NCI-H524 treated with DMSO at 0.1 percent for 48 hours (cell line): Measurements from ENCODE around the gene TWIST1.

Experiments
- DNase-seq: peaks from one replicate; lab custom pipeline; 2025; lab: John Stamatoyannopoulos, UW

The TWIST1 gene

DNA sequence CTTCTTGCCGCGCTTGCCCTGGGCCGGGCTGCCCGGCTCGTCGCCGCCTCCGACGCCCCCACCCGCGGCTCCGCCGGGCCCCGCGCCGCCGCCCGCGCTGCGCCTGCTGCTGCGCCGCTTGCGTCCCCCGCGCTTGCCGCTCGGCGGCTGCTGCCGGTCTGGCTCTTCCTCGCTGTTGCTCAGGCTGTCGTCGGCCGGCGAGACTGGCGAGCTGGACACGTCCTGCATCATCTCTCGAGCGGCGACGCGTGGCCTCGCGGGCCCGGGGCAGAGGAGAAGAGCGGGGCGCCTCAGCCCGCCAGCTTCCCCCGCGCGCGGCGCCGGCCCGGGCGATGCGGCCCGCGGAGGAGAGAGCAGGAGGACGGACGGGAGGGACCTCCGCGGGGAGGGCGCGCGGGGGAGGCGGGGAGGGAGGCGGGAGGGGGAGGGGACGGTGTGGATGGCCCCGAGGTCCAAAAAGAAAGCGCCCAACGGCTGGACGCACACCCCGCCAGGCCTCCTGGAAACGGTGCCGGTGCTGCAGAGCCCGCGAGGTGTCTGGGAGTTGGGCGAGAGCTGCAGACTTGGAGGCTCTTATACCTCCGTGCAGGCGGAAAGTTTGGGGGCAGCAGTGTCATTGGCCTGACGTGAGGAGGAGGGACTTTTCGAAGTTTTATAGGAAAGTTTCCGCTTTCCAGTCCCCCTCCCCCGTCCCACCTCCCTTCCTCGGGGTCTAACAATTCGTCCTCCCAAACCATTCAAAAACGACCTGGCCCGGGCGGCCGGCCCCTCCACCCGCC, at the start of gene TWIST1:
TSS of gene TWIST1 (minus strand) at position 546 of the 779 bp plus-strand sequence. CDS start at position 231, 315 bp downstream.
- no peak for DNase-seq

DNA sequence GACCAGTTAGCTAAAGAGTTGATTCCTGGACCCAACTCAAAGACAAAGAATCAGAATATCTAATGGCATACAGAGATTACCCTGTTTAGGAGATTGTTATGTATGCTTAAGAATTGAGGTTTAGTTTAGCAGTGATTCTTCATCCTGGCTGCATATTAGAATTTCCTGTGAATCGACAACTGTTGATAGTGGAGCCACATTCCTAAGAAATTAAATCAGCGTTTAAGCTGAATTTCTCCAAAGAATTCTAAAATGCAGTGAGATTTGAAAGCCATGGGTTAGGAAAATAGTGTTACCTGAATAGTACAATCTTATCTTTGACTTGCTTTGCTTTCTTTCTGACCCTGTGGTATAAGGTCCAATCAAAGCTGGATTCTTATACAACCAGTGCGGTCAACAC, 44.2 kb upstream of the TWIST1 start:
- DNase-seq, result no peak

DNA sequence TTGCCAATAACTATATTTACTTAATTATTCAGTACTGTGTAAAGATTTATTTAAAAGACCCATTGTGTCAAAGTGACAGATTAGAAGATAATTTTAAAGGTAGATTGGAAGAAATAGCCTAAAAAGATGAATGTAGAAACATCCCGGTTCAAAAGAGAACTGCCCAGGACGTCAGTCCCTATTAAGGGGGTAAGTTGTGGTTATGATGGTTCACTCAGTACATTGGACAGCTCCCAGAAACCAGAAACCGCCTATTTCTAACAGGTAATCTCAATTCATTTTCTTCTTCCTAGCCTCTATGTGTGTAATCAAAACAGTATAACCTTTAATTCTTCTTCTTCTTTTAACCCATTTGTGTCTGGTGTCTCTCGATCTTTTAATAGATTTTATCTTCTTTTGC, 29.3 kb upstream of the TWIST1 start:
- no peak for DNase-seq

DNA sequence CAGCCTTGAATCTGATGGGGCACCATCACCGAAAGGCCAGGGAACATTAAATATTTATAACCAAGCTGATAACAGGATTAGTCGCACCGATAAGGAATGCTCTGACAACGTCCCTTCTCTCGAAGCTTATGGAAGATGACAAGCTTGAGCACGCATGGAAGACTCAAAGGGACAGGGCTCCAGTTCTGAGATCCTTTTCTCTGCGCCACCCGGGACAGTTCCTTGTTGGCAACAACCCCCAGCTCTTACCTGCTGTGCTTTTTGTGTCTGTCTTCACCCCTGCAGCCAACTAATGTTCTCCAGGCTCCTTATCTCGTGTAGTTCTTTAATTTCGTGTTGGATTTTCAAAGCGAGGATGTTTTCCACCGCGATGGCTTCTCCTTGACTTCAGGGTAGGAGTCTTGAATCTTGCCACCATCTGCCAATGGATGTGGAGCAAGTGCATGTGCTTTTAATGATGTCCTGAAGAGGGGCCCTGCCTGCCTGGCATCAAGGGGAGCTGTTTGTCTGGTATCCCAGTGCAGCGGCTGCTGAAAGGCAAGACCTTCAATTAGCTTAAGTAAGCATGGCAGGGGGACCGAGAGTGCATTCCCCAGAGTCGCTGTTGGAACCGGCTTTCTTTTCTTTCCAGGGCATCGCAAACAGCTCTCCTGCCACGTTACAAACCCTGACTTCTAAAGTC, 28.1 kb upstream of the TWIST1 start:
- DNase-seq, result no peak

DNA sequence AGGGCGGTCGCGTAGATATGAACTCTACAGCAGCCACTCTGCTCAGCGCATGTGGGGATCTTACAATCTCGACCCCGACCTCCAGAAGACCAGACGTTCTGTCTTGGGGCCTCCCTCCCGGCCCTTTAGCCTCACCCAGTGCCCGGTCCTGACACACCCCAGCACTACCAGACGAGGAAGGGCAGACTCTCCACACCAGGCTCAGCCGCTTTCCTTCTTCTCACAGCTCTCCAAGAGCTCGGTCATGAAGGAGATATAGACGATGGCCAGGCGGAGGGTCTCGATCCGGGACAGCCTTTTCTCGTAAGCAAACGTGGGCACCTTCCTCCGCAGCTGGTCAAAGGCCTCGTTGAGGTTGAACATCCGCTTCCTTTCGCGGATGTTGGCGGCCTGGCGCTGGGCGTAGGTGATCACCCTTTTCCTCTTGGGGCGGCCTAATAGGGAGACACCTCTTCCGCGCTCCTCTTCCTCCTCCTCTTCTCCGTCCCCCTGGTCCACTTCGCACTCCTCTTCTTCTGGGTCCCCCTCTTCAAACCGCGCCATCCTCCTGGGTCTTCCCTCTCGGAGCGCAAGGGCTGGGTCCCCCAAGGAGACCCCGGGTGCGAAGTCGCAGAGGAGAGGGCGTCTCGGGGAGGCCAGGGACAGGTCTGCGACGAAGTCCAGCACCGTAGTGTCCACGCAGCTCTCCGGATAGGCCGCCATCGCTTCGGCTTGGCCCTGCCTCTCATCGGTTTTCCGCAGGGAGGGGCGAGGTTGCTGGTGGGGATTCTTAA, 27.4 kb upstream of the TWIST1 start, which contains the start of gene FERD3L:
TSS of gene FERD3L (minus strand) at position 761 of the 773 bp plus-strand sequence. CDS start at position 702, 59 bp downstream.
- DNase-seq, result no peak

DNA sequence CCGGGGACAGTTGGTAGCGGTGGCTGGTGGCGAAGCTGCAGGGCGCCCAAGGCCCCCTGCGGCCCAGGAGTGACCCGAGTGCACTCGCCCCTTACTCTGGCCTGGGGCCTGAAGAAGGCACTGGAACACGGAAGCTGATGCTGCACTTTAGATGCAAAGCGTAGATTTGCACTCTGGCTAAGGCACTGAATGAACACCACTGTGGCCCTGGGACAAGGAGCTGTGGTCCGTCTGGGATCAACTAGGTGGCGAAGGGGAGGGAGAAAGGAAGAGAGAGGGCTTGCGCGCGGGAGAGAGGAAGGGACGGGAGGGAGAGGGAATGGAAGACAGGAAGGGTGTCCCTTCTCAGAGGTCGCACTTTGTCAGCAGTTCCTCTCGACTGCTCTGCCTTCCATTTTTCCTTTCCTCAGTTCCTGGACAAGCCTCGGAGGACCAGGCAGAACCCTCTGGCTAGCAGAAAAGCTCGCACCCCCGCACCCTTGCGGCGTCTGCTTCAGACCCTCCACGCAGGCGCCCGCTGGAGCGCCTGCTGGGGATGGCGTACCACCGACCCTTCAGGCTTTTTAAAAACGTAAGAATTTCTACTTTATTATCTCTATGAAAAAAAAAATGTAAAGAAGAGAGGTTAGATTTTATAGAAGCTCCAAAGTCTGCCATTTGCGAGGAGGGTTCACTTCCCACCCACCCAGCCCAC, 26.6 kb upstream of the TWIST1 start:
- no peak for DNase-seq

DNA sequence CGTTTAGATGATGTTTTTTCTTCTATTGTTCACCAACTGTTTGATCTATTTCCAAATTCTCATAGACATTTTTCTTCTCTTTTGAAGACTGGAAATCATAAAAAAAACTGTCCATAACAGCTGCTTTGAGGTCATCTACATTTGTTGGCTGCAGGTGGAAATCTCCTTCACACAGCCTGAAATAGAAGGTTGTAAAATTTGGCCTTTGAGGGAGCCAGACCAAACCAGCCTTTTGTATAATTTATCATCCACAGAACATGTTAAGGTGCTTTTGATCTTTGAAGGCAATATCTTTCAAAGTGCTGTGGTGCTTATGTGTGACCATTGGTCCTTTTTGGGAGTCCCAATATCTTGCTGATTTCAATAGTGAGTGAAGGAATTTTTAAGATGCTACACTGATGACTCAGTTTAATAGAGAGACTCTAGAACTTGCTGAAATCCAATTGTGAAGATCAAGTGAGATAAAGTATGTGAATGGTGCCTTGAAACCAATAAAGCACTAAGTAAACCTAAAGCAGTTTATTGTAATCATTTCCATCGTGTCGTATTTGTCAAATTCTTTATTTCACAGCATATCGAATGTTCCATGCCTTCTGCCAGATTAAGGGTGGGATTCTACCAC, 22.4 kb upstream of the TWIST1 start:
- no peak for DNase-seq

DNA sequence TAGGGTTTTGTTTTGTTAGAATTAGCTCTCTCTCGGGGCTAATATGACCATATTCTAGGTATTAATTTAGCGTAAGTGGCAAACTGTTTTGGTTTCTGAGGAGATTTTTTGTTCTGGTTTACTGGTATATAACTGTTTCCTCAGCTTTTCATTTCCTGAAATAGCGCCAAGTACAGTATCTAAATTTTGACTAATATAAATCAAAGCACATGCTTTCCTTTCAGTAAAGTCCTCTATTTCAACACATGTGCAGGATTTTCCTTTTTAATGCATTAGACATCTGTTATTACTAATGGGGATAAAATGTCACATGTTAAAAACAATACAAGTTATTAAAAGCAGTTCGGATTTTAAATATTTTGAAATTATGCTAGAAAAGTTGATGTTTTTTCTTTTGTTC, 16.4 kb upstream of the TWIST1 start:
- no peak for DNase-seq

DNA sequence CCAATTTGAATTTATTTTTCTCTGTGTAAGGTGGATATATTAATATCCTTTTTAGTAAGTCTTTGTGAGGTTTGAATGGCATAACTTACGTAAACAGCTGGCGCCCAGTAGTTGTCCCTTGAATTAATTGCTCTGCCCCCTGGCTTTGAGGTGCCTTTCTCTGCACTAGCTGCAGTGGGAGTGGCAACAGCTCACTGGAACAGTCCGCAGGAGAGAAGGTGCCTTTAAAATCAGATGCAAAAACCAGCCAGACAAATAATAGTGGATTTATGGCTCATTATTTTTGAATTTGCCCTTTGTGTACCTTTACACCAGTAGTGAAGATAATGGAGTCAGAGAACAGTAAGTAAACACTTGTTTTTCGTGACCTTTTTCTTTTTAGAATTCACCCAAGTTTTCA, 16.0 kb upstream of the TWIST1 start:
- no peak for DNase-seq

DNA sequence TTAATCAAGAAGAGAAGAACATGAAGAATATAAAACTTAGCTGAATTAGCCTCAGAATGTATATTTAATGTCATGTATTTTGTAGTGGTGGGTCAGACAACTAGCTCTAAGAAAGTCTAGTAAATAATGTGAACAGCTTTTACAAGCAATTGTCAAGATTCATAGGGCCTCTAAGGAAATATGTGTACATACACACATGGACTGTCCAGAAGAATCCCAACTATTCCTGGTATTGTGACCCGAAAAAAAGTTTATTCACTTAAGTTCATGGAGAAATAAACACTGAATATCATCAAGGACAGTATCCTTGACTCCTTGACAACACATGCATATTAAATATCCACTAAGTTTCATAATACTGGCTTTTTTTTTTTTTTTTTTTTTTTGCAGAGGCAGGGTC, 11.4 kb upstream of the TWIST1 start:
- DNase-seq, result no peak

DNA sequence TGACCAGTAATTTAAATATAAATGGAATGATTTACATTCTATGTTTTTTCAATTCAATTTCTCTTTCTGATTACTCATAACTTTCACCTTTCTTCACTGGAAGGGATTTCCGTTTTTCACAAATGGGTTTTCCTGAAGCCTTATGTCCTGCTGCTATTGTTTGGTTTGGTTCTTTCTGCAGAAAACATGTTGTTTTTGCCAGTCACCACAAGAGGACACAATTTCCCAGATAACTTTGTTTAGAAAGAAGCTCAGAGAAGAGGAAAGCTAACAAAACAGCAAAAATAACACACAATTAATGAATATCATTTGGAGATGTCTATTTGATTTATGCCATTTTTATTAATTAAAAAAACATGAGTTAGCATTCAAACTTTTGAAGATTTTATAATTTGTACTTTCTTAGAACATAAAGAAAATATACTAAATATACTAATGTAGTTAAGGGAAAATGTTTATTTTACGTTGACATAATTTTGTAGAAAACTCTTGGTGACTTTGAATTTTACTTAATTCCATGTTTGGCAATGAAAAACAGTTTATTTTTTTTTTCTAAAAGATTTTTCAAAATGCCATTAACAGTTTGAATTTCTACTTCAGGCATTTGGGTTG, 4.6 kb upstream of the TWIST1 start:
- DNase-seq, result no peak

DNA sequence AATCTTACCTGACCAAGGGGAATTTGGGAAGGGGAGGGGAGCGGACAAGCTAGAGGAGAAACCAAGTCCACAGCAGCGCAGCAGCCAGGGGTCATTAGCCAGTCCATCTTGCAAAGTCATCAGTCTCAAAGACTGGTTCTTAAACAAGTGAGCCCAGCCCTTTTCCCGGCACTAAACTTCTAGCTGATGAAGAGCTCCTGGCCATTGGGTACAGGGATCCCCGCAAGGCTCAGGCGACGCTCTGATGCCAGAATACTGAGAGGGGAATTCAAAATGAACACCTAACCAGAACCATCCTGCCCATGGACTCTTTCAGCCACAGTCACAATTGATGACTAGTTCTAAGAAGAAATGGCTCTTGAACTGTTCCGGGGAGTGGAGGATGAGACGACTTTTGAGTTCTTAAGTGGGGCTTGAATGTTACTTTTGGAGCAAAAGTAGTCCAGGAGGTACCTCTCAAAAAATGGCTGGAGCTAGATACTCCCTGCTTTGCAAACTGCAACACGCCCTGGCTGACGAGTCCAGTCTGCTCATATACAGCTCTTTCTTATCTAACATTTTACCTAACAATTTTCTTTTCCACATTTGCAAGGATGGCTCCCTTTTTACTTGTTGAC, 2.5 kb upstream of the TWIST1 start:
- no peak for DNase-seq

DNA sequence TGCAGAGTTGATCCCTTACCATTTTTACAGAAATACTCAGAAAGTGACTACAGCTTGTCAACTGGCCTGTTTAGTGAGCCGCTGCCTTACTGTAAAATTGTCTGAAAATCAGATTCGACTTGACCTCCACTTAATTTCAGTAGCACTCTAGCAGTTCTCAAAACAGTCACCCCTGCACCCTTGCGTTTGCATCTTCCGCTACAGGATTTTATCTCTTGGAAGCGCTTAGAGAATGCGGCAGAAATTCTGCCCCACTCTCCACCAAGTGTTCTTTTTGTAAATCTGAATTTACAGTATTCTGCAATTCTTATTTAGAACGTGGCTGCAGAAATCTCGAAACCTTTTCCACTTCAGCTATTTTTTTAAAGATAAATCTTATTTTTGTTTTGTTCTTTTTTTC, 1.9 kb upstream of the TWIST1 start:
- DNase-seq, result no peak

DNA sequence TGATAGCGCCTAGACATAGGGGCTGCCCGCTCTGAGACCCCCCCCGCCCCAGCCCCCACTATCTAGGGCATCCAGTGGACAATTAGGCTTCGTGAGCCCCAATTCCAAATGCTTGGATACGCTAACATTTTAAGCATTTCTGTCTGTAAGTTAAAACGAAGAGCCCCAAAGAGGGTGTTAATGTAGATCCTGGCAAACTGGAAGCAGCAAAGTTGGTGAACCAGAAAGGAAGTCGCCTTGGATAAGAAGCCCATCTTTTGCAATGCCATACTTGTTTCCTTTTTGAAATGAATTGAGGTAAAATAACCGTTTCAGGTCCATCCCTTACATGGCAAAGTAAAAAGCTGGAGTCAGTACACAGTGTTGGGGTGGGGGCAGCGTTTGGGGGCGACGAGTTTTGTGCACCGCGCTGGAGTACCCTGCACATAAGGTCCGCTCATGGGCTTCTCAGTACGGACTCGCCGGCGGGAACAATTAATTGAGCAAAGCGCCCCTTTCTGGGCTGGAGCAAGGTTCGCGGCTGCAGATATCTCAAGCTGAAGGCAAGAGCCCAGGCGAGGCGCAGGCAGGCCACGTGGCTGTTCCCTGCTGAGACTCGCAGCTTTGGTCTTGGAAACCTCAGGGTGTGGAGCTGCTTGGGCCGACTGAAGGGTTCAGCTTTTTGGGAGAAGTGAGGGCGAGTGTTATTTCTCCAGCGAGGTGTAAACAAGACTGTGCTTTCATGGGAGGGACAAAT, 1.4 kb upstream of the TWIST1 start:
- no peak for DNase-seq

DNA sequence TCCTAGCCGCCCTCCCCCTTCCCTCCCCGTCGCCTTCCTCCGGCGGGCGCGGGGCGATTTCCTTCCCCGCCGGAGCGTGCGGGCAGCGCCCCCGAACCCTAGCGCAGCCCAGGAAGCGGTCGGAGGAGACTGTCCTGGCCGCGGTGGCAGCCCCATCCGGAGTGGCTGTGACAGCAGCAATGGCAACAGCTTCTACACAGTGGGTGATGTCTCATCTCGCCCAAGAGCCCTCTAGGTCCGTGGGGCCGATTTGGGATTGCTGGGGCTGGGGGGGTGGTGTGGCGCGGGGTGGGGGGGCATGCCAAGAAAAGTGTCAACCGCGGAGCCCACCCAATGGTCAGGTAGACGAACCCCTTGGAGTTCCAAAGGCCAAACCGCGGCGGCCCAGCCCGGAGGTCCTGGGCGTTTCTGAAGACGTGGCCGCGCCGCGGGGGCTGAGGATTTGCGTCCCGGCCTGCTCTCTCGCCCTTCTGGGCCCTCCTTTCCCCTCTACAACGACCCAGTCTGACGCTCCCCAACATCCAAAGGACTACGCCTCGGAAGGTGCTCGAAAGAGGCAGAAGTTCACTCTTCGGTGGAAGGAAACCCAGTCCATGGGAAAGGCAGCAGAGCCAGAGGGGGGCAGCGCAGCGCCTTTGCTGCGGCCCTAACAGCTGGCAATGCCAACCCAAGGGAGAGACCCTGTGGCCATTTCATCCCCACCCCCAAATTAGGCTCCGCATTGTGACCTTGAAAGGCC, 603 bp upstream of the TWIST1 start:
- DNase-seq, result no peak

DNA sequence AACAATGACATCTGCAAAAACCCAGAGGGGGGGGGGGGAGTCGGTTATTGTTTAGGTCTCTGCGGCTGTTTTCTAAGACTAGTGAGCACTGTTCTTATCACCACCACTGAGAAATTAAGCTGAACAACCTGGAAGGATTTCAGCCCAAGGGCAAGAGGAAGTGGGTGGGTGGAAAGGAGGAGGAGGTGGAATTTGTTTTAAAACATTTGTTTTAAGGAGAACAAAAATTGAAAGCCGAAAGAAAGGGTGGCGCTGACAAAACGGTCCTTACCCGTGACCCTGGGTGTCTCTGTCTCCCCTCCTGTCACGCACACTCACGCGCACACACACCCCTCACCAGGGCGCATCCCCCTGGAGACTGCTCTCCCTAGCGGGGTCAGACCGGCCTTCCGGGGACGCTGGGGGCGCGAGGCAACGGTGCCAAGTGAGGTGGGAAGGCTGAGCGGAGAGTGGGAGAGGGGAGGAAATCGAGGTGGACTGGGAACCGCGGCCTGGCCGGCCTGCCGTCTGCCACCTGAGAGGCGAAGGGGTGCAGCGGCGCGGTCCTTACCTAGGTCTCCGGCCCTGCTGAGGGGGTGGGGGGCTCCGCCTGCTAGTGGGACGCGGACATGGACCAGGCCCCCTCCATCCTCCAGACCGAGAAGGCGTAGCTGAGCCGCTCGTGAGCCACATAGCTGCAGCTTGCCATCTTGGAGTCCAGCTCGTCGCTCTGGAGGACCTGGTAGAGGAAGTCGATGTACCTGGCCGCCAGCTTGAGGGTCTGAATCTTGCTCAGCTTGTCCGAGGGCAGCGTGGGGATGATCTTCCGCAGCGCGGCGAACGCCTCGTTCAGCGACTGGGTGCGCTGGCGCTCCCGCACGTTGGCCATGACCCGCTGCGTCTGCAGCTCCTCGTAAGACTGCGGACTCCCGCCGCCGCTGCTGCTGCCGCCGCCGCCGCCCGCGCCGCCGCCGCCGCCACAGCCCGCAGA, 1.0 kb downstream of the TWIST1 start:
- DNase-seq, result no peak

DNA sequence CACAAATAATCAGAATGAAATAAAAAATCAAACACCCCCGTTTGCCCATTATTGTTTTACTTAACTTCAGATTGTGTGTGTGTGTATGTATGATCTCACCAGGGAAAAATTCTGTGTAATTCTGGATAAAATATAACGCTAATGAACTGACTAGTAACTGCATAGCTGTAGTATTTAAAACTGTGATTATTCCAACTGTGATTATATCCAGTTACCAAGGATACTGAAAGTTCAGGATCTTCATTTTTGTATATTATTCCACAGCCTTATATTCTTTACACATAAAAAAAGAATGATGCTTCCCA, 2.9 kb downstream of the TWIST1 start:
- no peak for DNase-seq

DNA sequence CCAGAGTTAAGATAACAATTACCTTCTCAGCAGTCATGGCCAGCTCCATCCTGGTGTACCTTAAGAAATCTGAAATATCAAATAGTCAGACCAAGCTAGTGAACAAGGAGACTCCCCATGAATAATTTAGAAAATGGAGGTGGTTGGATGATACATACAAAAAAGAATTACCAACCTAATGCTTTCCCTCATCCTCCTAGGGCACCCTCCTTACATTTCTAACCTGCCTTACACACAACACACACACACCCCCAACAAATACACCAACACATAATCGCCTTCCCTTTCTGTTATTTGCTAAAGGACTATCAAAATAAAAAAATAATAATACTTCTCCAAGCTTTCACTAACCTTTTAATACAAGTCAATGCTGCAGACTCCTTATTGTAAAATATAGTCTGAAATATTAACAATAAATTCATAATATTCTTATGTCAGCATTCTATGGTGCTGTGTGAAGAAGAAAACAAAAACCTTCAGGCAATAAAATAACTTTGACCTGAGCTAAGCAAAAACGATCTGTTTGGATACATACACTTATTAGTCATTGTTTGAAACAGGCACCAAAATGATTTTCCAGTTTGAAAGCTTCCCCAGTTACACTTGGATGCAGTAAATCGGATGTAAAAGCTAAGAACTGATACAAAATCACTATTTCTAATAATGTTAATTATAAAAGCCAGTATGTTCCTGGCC, 3.4 kb downstream of the TWIST1 start:
- no peak for DNase-seq
